Endothelial cell of umbilical vein (primary cell): ENCODE results near the gene CERKL.

ENCODE experiments used
- CTCF ChIP-seq, 2 donors: IDR thresholded peaks; 1 replicate in 1 of 2; 2 replicates in 1 of 2; pipeline ENCODE4 v1.5.1; 2011; ENCODE audit warnings: low read length in 2 of 2, mild to moderate bottlenecking in 2 of 2, moderate library complexity in 2 of 2, control low read depth in 1 of 2, inconsistent platforms in 1 of 2, low read depth in 1 of 2; ENCODE audit not compliant: insufficient read depth in 1 of 2; ENCODE audit errors: extremely low read depth in 1 of 2
- EZH2 ChIP-seq: IDR thresholded peaks from 2 replicates; pipeline ENCODE4 v1.6.1; 2012; ENCODE audit warnings: borderline replicate concordance, low read depth, mild to moderate bottlenecking, moderate library complexity, low read length, inconsistent platforms; ENCODE audit not compliant: severe bottlenecking
- MAX ChIP-seq: IDR thresholded peaks from 2 replicates; pipeline ENCODE4 v1.6.1; 2011; ENCODE audit not compliant: insufficient read depth, insufficient read length
- POLR2A ChIP-seq: IDR thresholded peaks from 2 replicates; pipeline ENCODE4 v1.6.1; 2012; ENCODE audit warnings: low read depth, mild to moderate bottlenecking, control low read depth, low read length
- POLR2AphosphoS5 ChIP-seq: IDR thresholded peaks from 2 replicates; pipeline ENCODE4 v1.6.1; 2012; ENCODE audit warnings: low read depth, mild to moderate bottlenecking, control low read depth, low read length, moderate library complexity; ENCODE audit not compliant: insufficient read depth

DNA sequence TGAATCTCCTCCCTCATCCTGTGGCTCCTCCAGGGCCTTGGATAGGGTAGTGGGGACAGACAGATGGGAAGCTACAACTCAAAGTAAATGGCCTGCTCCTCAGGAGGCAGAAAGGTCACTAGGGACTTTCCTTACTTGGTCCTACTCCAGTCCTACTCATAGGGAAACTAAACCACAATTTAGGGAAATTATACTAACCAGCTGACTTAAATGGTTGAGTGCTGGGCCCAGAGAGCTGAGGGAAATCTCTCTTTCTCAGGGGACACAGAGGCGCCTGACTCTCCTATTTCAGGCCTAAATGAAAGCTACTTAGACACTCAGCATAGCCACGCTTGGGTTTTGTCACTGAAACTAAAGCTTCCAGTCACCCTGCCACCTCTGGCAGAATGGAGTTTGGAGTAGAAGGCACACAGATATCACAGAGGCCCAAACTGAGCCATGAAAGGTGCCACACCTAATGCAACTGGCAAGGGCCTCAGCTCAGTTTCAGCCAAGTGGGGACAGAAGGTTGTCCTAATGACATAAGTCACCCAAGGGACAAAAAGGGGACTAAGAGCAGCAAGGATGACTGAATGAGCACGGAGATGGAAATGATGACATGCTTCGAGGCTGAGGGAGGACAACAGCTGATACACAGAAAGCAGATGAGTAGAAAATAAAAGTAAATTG lies 24.0 kb downstream of the CERKL start:
- TF ChIP-seq CTCF (IDR thresholded peaks at IDR 0.05; ENCODE audit: extremely low read depth in 1 of 2, insufficient read depth in 1 of 2, low read depth in 1 of 2, low read length in 2 of 2) (no peak), POLR2A (no peak), EZH2 (no peak), MAX (no peak), POLR2AphosphoS5 (no peak)
